ENCODE measurements around the gene ARFGEF2.
"Not testable (repeated sequence)": the region's sequence is repeated elsewhere in the genome, so short reads cannot be mapped to it uniquely, and the experiment has no call there.

ARFGEF2 gene

DNA sequence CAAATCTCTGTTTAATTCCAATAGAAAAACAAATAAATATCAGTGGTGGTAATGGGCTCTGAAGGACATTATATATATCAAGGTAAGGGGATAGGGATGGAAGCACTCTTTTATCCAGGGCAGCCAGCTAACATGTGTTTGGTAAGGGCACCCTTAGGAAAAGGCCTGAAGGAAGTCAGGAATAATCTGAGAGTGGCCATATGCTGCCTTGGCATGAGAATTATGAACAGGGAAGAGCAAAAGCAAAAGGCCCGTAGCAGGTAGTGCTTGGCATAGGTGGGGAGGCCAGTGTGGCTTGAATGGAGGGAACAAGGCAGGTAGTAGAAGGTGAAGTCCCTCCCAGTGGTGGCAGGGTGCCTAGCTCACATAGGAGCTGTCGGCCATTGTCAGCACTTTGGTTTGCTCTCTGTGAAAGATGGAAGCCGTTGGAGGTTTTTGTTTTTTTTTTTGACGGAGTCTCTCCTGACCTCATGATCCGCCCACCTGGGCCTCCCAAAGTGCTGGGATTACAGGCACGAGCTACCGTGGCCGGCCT lies 85.0 kb downstream of the ARFGEF2 start:
- H3K27ac Mint-ChIP-seq = no peak overlapping the region
- H3K9me3 Mint-ChIP-seq = no peaks in the 10 kb centered on the region
- no peak overlapping the region for H3K4me3 Mint-ChIP-seq
- no peaks in the 10 kb centered on the region for H3K4me1 Mint-ChIP-seq (ENCODE audit: low read depth)
- peaks cover 20% of the 10 kb centered on the region for H3K36me3 Mint-ChIP-seq (ENCODE audit: low read depth)
- no peaks in the 10 kb centered on the region for H3K27me3 Mint-ChIP-seq (ENCODE audit: low read depth)

DNA sequence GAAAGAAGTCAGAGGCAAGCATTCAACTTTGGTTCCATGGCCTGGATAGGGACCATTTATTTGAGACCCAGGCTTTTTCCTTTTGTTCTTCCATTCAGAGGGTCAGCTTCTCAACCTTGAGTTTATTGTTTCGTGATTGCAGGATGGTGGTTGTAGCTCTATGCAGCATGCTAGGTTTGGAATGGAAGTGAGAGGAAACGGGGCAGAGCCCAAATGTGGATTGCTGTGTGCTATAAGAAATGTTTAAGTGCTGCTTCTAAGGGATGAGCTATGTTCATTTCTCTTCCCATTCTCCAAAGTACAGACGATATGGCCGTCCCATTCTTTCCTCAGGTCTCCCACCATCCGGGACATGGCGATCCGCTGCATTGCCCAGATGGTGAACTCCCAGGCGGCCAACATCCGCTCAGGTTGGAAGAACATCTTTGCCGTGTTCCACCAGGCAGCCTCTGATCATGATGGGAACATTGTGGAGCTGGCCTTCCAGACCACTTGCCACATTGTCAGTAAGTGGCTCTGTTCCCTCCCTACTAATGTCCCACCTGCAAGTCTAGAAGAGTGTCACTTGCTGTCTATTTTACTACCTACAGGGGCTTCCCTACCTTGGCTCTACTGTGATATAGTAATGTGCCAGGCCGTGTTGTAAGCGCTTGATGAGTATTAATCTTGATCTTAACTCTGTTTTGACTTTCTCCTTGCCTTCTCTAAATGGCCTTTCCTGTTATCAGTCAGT lies 88.6 kb downstream of the ARFGEF2 start:
- no peaks in the 10 kb centered on the region for H3K4me1 Mint-ChIP-seq (ENCODE audit: low read depth)
- no peak overlapping the region for H3K4me3 Mint-ChIP-seq
- H3K27me3 Mint-ChIP-seq (ENCODE audit: low read depth) = no peaks in the 10 kb centered on the region
- peaks cover 28% of the 10 kb centered on the region for H3K36me3 Mint-ChIP-seq (ENCODE audit: low read depth)
- no peaks in the 10 kb centered on the region for H3K9me3 Mint-ChIP-seq
- H3K27ac Mint-ChIP-seq = no peak overlapping the region

DNA sequence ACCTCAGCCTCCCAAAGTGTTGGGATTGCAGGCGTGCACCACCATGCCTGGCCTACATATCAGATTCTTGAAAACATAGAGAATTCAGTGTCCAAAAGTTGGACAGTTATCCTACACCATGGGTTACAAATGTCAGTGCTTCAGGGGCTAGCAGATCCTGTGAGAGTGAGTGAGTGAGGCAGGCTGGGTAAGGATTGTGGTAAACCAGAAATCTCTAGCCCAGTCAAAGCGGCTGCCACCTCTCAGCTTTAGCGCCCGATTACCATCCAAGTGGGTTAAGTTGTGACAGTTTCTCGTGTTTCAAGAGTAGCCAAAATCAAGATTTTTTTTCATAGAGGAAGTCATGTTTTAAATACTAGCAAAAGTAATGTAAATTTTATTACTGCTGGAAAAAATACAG lies 102.7 kb downstream of the ARFGEF2 start:
- no peaks in the 10 kb centered on the region for H3K4me1 Mint-ChIP-seq (ENCODE audit: low read depth)
- no peaks in the 10 kb centered on the region for H3K27me3 Mint-ChIP-seq (ENCODE audit: low read depth)
- H3K9me3 Mint-ChIP-seq = no peaks in the 10 kb centered on the region
- H3K36me3 Mint-ChIP-seq (ENCODE audit: low read depth) = peaks cover 18% of the 10 kb centered on the region
- H3K27ac Mint-ChIP-seq = no peak overlapping the region
- H3K4me3 Mint-ChIP-seq = no peak overlapping the region

DNA sequence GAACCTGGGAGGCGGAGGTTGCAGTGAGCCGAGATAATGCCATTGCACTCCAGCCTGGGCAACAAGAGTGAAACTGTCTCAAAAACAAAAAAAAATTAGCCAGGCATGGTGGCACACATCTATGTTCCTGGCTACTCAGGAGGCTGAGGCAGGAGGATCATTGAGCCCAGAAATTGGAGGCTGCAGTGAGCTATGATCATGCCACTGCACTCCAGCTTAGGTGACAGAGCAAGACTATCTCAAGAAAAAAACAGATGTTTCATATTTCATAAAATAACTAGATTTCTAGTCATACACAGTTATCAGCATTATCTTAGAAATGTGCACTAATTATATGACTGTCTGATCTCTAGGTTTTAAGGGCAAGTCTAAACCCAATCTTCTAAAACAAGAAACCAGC lies 106.7 kb downstream of the ARFGEF2 start:
- peaks cover 24% of the 10 kb centered on the region for H3K36me3 Mint-ChIP-seq (ENCODE audit: low read depth)
- H3K4me1 Mint-ChIP-seq (ENCODE audit: low read depth); H3K9me3 Mint-ChIP-seq; H3K27me3 Mint-ChIP-seq (ENCODE audit: low read depth); H3K27ac Mint-ChIP-seq; H3K4me3 Mint-ChIP-seq: not testable (repeated sequence)

DNA sequence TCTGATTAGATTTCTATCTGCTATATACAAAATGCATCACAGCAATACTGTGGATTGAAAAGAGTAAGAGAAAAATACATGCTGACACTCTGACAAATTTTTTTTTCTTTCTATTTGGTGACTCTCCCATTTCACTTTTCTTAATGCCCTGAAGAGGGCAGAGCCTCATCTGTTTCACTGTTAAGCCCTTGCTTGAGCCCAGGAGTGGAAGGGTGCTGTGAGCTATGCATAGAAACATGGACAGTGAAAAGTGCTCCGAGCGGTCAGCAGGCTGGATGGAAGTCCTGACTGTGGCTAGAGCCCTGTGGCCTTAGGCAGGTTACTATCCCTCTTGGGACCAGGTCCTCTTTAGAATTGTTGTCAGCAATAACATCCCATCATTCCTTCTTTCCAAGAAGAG lies 107.2 kb downstream of the ARFGEF2 start:
- H3K27ac Mint-ChIP-seq = no peak overlapping the region
- no peaks in the 10 kb centered on the region for H3K9me3 Mint-ChIP-seq
- peaks cover 29% of the 10 kb centered on the region for H3K36me3 Mint-ChIP-seq (ENCODE audit: low read depth)
- H3K4me1 Mint-ChIP-seq (ENCODE audit: low read depth) = no peaks in the 10 kb centered on the region
- no peak overlapping the region for H3K4me3 Mint-ChIP-seq
- no peaks in the 10 kb centered on the region for H3K27me3 Mint-ChIP-seq (ENCODE audit: low read depth)

DNA sequence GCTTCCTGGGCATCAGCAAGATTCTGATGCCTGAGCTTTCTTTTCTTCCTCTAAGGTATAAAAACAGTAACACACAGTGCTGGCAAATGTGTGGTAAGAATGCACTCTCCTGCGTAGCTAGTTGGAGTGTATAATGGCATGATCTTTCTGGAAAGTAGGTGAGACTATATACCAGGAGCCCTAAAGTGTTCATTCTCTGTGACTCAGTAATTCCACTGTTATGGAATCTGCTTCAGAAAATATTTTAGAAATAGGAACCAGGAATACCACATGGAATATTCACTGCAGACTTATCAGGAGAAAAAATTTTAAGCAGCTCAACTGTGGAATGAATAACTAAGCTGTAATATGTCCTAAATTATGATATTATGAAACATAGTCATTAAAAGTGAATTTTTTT lies 107.7 kb downstream of the ARFGEF2 start:
- Mint-ChIP-seq H3K9me3 (no peaks in the 10 kb centered on the region), H3K27me3 (ENCODE audit: low read depth) (no peaks in the 10 kb centered on the region), H3K27ac (no peak overlapping the region), H3K4me3 (no peak overlapping the region), H3K36me3 (ENCODE audit: low read depth) (peaks cover 30% of the 10 kb centered on the region), H3K4me1 (ENCODE audit: low read depth) (no peaks in the 10 kb centered on the region)

DNA sequence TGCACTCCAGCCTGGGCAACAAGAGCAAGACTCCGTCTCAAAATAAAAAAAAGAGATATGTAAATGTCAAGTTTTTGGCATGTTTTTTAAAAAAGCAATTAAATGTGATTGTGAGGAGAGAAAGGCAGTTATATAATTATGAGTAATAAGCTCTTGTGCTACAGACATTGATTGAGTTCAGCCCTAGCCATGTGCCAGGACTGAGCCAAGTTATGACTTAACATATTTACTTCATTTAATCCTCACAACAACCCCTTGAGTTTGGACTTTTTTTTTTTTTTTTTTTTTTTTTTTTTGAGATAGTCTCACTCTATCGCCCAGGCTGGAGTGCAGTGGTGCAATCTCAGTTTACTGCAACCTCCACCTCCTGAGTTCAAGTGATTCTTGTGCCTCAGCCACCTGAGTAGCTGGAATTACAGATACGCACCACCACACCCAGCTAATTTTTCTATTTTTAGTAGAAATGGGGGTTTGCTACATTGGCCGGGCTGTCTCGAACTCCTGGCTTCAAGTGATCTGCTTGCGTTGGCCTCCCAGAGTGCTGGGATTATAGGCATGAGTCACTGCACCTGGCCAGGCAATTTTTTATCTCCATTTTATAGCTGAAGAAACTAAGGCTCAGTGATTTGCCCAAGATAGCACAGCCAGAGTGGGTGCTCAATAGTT lies 109.6 kb downstream of the ARFGEF2 start:
- Mint-ChIP-seq H3K36me3 (ENCODE audit: low read depth) (peaks cover 31% of the 10 kb centered on the region), H3K4me1 (ENCODE audit: low read depth) (no peaks in the 10 kb centered on the region), H3K9me3 (no peaks in the 10 kb centered on the region), H3K27me3 (ENCODE audit: low read depth) (no peaks in the 10 kb centered on the region), H3K27ac (no peak overlapping the region), H3K4me3 (no peak overlapping the region)

DNA sequence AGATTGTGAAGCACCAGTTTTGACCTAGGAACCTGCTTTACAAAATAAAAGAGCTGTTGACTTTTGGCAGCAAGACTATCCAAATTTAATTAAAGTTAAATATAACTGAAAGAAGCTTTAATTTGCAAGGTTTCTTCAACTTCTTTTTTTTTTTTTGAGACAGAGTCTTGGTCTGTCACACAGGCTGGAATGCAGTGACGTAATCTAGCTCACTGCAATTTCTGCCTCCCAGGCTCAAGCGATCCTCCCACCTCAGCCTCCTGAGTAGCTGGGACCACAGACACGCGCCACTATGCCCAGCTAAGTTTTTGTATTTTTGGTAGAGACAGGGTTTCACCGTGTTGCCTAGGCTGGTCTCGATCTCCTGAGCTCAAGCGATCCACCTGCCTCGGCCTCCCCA lies 110.9 kb downstream of the ARFGEF2 start:
- Mint-ChIP-seq H3K4me1 (ENCODE audit: low read depth) (no peaks in the 10 kb centered on the region), H3K27me3 (ENCODE audit: low read depth) (no peaks in the 10 kb centered on the region), H3K9me3 (no peaks in the 10 kb centered on the region), H3K4me3 (no peak overlapping the region), H3K36me3 (ENCODE audit: low read depth) (peaks cover 29% of the 10 kb centered on the region), H3K27ac (no peak overlapping the region)

DNA sequence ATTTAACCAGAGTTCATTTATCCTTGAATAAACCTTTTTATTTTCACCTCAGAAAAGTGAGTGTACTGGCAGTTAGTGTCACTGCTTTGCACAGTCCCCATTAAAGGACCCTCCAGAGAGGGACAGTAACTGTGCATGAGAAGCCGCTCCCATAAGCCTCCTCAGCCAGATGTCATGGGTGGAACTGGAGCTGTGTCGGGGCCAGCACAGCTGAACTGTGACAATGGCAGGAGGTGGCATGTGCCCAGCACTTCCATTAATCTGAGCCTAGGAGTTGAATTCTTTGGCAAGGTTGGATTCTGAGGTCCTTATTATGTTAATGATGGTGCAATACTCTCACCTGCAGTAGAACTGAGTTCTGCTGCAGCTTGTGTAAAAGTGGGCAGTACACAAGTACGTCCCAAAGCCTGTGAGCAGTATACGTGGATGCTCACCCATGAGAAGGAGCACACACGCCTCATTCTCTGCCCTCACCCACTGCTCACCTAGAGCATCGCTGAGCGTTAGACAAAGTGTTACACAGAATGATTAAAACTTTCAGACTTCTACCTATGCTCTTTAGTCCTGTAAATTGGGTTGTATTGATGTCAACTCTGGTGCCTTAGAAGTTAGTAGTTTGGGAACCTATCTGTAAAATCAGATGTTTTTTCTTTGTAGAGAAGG lies 112.7 kb downstream of the ARFGEF2 start:
- H3K27ac Mint-ChIP-seq = no peak overlapping the region
- no peaks in the 10 kb centered on the region for H3K27me3 Mint-ChIP-seq (ENCODE audit: low read depth)
- H3K4me3 Mint-ChIP-seq = no peak overlapping the region
- H3K36me3 Mint-ChIP-seq (ENCODE audit: low read depth) = peaks cover 24% of the 10 kb centered on the region
- H3K4me1 Mint-ChIP-seq (ENCODE audit: low read depth) = peaks cover 8% of the 10 kb centered on the region
- no peaks in the 10 kb centered on the region for H3K9me3 Mint-ChIP-seq

DNA sequence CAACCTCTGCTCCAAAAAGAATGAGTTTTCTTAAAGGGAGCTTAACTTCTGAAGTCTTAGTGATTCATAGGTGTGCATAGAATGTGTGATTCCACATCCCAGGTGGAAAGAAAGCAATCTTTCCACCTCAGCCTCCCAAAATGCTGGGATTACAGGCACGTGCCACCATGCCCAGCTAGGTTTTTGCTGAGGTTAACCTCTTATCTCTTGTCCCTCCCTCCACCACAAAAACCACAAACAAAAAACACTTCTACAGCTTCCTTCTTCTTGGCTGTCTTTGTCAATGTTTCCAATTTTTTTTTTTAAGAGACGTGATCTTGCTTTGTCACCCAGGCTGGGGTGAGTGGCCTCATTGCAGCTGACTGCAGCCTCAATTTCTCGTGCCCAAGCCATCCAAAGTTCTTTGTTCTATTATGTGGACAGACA lies 116.5 kb downstream of the ARFGEF2 start:
- peak overlapping the region; percentile 69 for H3K27ac Mint-ChIP-seq
- no peaks in the 10 kb centered on the region for H3K27me3 Mint-ChIP-seq (ENCODE audit: low read depth)
- no peaks in the 10 kb centered on the region for H3K9me3 Mint-ChIP-seq
- H3K4me3 Mint-ChIP-seq = peak overlapping the region; percentile 39
- H3K4me1 Mint-ChIP-seq (ENCODE audit: low read depth) = peaks cover 10% of the 10 kb centered on the region
- H3K36me3 Mint-ChIP-seq (ENCODE audit: low read depth) = peaks cover 17% of the 10 kb centered on the region

DNA sequence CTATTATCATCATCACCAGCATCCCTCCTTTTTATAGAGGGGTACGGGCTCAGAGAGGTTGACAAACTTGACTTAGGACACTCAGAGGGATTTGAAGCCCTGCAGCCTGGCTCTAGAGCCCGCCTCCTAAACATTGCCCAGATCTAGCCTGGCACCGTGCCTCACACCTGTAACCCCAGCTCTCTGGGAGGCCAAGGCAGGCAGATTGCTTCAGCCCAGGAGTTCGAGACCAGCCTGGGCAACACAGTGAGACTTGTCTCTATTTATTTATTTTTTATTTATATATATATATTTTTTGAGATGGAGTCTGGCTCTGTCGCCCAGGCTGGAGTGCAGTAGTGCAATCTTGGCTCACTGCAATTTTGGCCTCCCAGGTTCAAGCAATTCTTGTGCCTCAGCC lies 118.3 kb downstream of the ARFGEF2 start:
- peaks cover 6% of the 10 kb centered on the region for H3K36me3 Mint-ChIP-seq (ENCODE audit: low read depth)
- no peaks in the 10 kb centered on the region for H3K27me3 Mint-ChIP-seq (ENCODE audit: low read depth)
- no peaks in the 10 kb centered on the region for H3K9me3 Mint-ChIP-seq
- no peak overlapping the region for H3K27ac Mint-ChIP-seq
- H3K4me1 Mint-ChIP-seq (ENCODE audit: low read depth) = peaks cover 12% of the 10 kb centered on the region
- H3K4me3 Mint-ChIP-seq = no peak overlapping the region

DNA sequence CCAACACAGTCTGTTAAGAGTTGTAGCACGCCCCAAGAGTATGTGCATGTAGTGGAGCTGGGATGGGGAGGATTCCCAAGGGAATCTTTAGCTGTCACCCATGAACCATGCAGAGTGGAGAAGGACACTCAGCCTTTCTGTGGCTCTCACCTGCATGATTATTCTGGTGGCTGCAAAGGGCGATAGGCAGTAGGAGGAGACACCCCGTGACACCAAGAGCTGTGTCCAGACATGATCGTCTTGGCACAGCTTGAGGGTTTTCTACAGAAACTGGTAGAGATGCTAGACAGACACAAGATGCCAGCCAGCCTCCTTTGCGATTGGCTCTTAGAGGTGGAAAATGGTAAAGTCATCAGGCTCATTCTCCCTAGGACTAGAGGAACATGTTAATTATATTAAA lies 121.5 kb downstream of the ARFGEF2 start:
- Mint-ChIP-seq H3K9me3 (no peaks in the 10 kb centered on the region), H3K27me3 (ENCODE audit: low read depth) (no peaks in the 10 kb centered on the region)

DNA sequence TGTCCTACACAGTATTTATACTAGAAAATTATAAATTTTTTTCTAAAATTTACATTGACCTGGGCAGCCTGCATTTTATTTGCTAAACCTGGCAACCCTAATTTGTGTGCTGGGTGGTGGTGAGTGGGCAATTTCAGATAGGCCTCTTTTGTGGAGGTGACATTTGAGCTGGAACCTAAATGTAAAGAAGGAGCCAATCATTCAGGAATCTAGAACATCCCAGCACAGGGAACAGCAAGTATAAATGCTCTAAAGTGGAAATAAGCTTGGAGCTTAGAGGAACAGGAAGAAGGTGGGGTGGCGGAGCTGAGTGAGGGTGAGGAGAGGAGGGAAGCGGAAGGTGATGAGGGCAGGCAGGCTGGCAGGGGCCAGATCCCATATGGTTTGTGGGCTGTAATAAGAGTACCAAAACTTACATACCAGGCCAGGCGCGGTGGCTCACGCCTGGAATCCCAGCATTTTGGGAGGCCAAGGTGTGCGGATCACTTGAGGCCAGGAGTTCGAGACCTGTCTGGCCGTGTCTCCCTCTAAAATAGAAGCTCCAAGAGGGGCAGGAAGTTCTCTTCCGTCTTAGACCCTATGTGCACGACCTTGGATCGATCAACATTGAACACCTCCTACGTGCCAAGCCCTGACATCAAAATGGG lies 124.1 kb downstream of the ARFGEF2 start:
- Mint-ChIP-seq H3K4me1 (ENCODE audit: low read depth) (peaks cover 24% of the 10 kb centered on the region), H3K9me3 (no peaks in the 10 kb centered on the region), H3K27me3 (ENCODE audit: low read depth) (no peaks in the 10 kb centered on the region), H3K36me3 (ENCODE audit: low read depth) (peaks cover 15% of the 10 kb centered on the region), H3K27ac (peak overlapping the region; percentile 98), H3K4me3 (peak overlapping the region; percentile 95)

More for the DNA sequence above, 121.5 kb downstream of the ARFGEF2 start:
- Mint-ChIP-seq H3K36me3 (ENCODE audit: low read depth) (peaks cover 11% of the 10 kb centered on the region), H3K4me3 (no peak overlapping the region), H3K27ac (no peak overlapping the region), H3K4me1 (ENCODE audit: low read depth) (peaks cover 24% of the 10 kb centered on the region)

DNA sequence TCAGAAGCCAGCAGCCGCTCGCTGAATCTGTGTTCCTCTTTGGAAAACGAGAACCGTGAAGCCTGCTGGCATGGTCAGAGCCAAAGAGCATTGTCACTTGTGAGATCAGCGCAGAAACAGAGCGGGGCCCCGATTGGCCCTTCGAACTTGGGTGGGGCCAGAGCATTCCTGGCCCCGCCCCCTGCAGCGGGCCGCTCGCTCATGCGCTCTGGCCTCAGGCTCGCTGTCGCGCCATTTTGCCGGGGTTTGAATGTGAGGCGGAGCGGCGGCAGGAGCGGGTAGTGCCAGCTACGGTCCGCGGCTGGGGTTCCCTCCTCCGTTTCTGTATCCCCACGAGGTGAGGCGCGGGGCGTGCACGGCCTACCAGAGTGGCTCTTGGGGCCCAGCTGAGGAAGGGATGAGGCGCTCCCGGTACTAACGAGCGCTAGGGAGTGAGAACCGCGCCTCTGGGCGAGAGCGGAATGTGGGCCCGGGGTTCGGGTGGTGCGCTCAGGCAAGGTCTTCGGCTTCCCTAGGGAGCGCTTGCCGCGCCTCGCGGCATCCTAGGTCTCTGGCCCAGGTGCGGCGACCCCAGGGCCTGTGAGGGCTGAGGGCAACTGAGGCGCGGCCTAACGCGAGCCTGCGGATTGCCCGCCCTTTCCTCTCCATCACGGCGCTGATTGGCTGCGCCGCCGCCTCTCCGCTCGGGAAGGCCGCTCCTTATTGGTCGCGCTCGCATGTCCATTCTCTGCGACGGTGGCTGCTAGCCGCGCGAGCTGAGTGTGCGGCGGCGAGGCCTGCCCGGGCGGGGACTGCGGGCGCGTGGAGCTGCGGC lies 124.8 kb downstream of the ARFGEF2 start, which contains the start of gene CSE1L:
TSS of gene CSE1L (plus strand) at position 226 of the 814 bp plus-strand sequence. CDS start 12,152 bp downstream, outside the sequence.
- H3K4me1 Mint-ChIP-seq (ENCODE audit: low read depth) = peaks cover 24% of the 10 kb centered on the region
- peak within 1 kb of the TSS; percentile 98 for H3K27ac Mint-ChIP-seq
- H3K36me3 Mint-ChIP-seq (ENCODE audit: low read depth) = peaks cover 18% of the 10 kb centered on the region
- H3K4me3 Mint-ChIP-seq = peak within 1 kb of the TSS; percentile 95
- H3K9me3 Mint-ChIP-seq = no peaks in the 10 kb centered on the region
- H3K27me3 Mint-ChIP-seq (ENCODE audit: low read depth) = no peaks in the 10 kb centered on the region

All from T-helper 1 cell treated with Interleukin-12 subunit alpha and Interleukin-12 subunit beta and Interleukin-4 antibody, amounts not matched to agents 30 μg/mL and 1 μg/mL, for 36 hours (primary cell).